ENCODE measurements around the gene VSIG10L.

Gene VSIG10L

GRCh38 chr19:51295382-51296126, 46.4 kb downstream of the VSIG10L start:
- no peaks in the 10 kb centered on the region for H3K4me1 ChIP-seq (ENCODE audit: control insufficient read depth, insufficient read depth, low read length, poor library complexity, severe bottlenecking)
- H3K4me3 ChIP-seq (ENCODE audit: insufficient read depth, low read depth, low read length, poor library complexity, severe bottlenecking), result no peak overlapping the region
- H3K9me3 ChIP-seq (ENCODE audit: control insufficient read depth, low read length), result no peaks in the 10 kb centered on the region
- no peak overlapping the region for H3K27ac ChIP-seq (ENCODE audit: insufficient read depth, low read length, poor library complexity, severe bottlenecking)
- H3K36me3 ChIP-seq (ENCODE audit: control insufficient read depth, insufficient read depth, low read length), result no peaks in the 10 kb centered on the region
- no peak for DNase-seq
- H3K27me3 ChIP-seq (replicated peaks; ENCODE audit: control insufficient read depth, insufficient read depth, low read length, poor library complexity, severe bottlenecking), result no peaks in the 10 kb centered on the region

GRCh38 chr19:51294977-51295375, 47.0 kb downstream of the VSIG10L start:
- no peak overlapping the region for H3K4me3 ChIP-seq (ENCODE audit: insufficient read depth, low read depth, low read length, poor library complexity, severe bottlenecking)
- DNase-seq, result no peak
- H3K36me3 ChIP-seq (ENCODE audit: control insufficient read depth, insufficient read depth, low read length), result no peaks in the 10 kb centered on the region
- H3K27ac ChIP-seq (ENCODE audit: insufficient read depth, low read length, poor library complexity, severe bottlenecking), result no peak overlapping the region
- H3K9me3 ChIP-seq (ENCODE audit: control insufficient read depth, low read length), result no peaks in the 10 kb centered on the region
- no peaks in the 10 kb centered on the region for H3K4me1 ChIP-seq (ENCODE audit: control insufficient read depth, insufficient read depth, low read length, poor library complexity, severe bottlenecking)
- no peaks in the 10 kb centered on the region for H3K27me3 ChIP-seq (replicated peaks; ENCODE audit: control insufficient read depth, insufficient read depth, low read length, poor library complexity, severe bottlenecking)

GRCh38 chr19:51294211-51294976, 47.5 kb downstream of the VSIG10L start:
- Histone ChIP-seq H3K27me3 (replicated peaks; ENCODE audit: control insufficient read depth, insufficient read depth, low read length, poor library complexity, severe bottlenecking) (no peaks in the 10 kb centered on the region), H3K36me3 (ENCODE audit: control insufficient read depth, insufficient read depth, low read length) (no peaks in the 10 kb centered on the region), H3K9me3 (ENCODE audit: control insufficient read depth, low read length) (no peaks in the 10 kb centered on the region), H3K4me1 (ENCODE audit: control insufficient read depth, insufficient read depth, low read length, poor library complexity, severe bottlenecking) (no peaks in the 10 kb centered on the region), H3K27ac (ENCODE audit: insufficient read depth, low read length, poor library complexity, severe bottlenecking) (no peak overlapping the region), H3K4me3 (ENCODE audit: insufficient read depth, low read depth, low read length, poor library complexity, severe bottlenecking) (no peak overlapping the region)
- DNase-seq, result no peak

GRCh38 chr19:51293571-51294210, 48.2 kb downstream of the VSIG10L start:
- Histone ChIP-seq H3K9me3 (ENCODE audit: control insufficient read depth, low read length) (no peaks in the 10 kb centered on the region), H3K36me3 (ENCODE audit: control insufficient read depth, insufficient read depth, low read length) (no peaks in the 10 kb centered on the region), H3K4me1 (ENCODE audit: control insufficient read depth, insufficient read depth, low read length, poor library complexity, severe bottlenecking) (no peaks in the 10 kb centered on the region)

GRCh38 chr19:51292971-51293370, 49.0 kb downstream of the VSIG10L start:
- H3K4me1 ChIP-seq (ENCODE audit: control insufficient read depth, insufficient read depth, low read length, poor library complexity, severe bottlenecking), result no peaks in the 10 kb centered on the region
- H3K4me3 ChIP-seq (ENCODE audit: insufficient read depth, low read depth, low read length, poor library complexity, severe bottlenecking), result no peak overlapping the region
- no peaks in the 10 kb centered on the region for H3K9me3 ChIP-seq (ENCODE audit: control insufficient read depth, low read length)
- H3K27ac ChIP-seq (ENCODE audit: insufficient read depth, low read length, poor library complexity, severe bottlenecking), result no peak overlapping the region
- DNase-seq, result no peak
- no peaks in the 10 kb centered on the region for H3K27me3 ChIP-seq (replicated peaks; ENCODE audit: control insufficient read depth, insufficient read depth, low read length, poor library complexity, severe bottlenecking)
- H3K36me3 ChIP-seq (ENCODE audit: control insufficient read depth, insufficient read depth, low read length), result no peaks in the 10 kb centered on the region

More at GRCh38 chr19:51293571-51294210, 48.2 kb downstream of the VSIG10L start:
- Histone ChIP-seq H3K27me3 (replicated peaks; ENCODE audit: control insufficient read depth, insufficient read depth, low read length, poor library complexity, severe bottlenecking) (no peaks in the 10 kb centered on the region), H3K27ac (ENCODE audit: insufficient read depth, low read length, poor library complexity, severe bottlenecking) (no peak overlapping the region), H3K4me3 (ENCODE audit: insufficient read depth, low read depth, low read length, poor library complexity, severe bottlenecking) (no peak overlapping the region)
- no peak for DNase-seq

GRCh38 chr19:51289635-51290034, 52.3 kb downstream of the VSIG10L start:
- no peaks in the 10 kb centered on the region for H3K36me3 ChIP-seq (ENCODE audit: control insufficient read depth, insufficient read depth, low read length)
- H3K27ac ChIP-seq (ENCODE audit: insufficient read depth, low read length, poor library complexity, severe bottlenecking), result no peak overlapping the region
- H3K9me3 ChIP-seq (ENCODE audit: control insufficient read depth, low read length), result no peaks in the 10 kb centered on the region
- no peaks in the 10 kb centered on the region for H3K27me3 ChIP-seq (replicated peaks; ENCODE audit: control insufficient read depth, insufficient read depth, low read length, poor library complexity, severe bottlenecking)
- H3K4me1 ChIP-seq (ENCODE audit: control insufficient read depth, insufficient read depth, low read length, poor library complexity, severe bottlenecking), result no peaks in the 10 kb centered on the region
- DNase-seq, result no peak
- H3K4me3 ChIP-seq (ENCODE audit: insufficient read depth, low read depth, low read length, poor library complexity, severe bottlenecking), result no peak overlapping the region

- H3K36me3 ChIP-seq (ENCODE audit: control insufficient read depth, insufficient read depth, low read length), result no peaks in the 10 kb centered on the region
- no peaks in the 10 kb centered on the region for H3K27me3 ChIP-seq (replicated peaks; ENCODE audit: control insufficient read depth, insufficient read depth, low read length, poor library complexity, severe bottlenecking)
- H3K4me1 ChIP-seq (ENCODE audit: control insufficient read depth, insufficient read depth, low read length, poor library complexity, severe bottlenecking), result no peaks in the 10 kb centered on the region
- no peak for DNase-seq
- no peak overlapping the region for H3K27ac ChIP-seq (ENCODE audit: insufficient read depth, low read length, poor library complexity, severe bottlenecking)
- H3K9me3 ChIP-seq (ENCODE audit: control insufficient read depth, low read length), result no peaks in the 10 kb centered on the region
- H3K4me3 ChIP-seq (ENCODE audit: insufficient read depth, low read depth, low read length, poor library complexity, severe bottlenecking), result no peak overlapping the region
These were observed 56.3 kb downstream of the VSIG10L start for GRCh38 chr19:51285682-51286081.

- H3K36me3 ChIP-seq (ENCODE audit: control insufficient read depth, insufficient read depth, low read length), result no peaks in the 10 kb centered on the region
- H3K4me1 ChIP-seq (ENCODE audit: control insufficient read depth, insufficient read depth, low read length, poor library complexity, severe bottlenecking), result no peaks in the 10 kb centered on the region
- H3K27me3 ChIP-seq (replicated peaks; ENCODE audit: control insufficient read depth, insufficient read depth, low read length, poor library complexity, severe bottlenecking), result no peaks in the 10 kb centered on the region
- H3K9me3 ChIP-seq (ENCODE audit: control insufficient read depth, low read length), result no peaks in the 10 kb centered on the region
- H3K4me3 ChIP-seq (ENCODE audit: insufficient read depth, low read depth, low read length, poor library complexity, severe bottlenecking), result no peak overlapping the region
- DNase-seq, result no peak
- no peak overlapping the region for H3K27ac ChIP-seq (ENCODE audit: insufficient read depth, low read length, poor library complexity, severe bottlenecking)
These were observed 59.6 kb downstream of the VSIG10L start for GRCh38 chr19:51282335-51282734.

Data from effector memory CD4-positive, alpha-beta T cell (primary cell).